ENCODE measurements around the gene CPSF2. TPM values are rescaled to one million over a fixed set of nuclear protein-coding genes. Genes with fewer than 3 reads are reported as not detected.

CPSF2 gene
- 43.6 TPM for polyA plus RNA-seq (2013, experiment 1 of 2)
- polyA plus RNA-seq (2013, experiment 2 of 2) = 45.9 TPM

DNA sequence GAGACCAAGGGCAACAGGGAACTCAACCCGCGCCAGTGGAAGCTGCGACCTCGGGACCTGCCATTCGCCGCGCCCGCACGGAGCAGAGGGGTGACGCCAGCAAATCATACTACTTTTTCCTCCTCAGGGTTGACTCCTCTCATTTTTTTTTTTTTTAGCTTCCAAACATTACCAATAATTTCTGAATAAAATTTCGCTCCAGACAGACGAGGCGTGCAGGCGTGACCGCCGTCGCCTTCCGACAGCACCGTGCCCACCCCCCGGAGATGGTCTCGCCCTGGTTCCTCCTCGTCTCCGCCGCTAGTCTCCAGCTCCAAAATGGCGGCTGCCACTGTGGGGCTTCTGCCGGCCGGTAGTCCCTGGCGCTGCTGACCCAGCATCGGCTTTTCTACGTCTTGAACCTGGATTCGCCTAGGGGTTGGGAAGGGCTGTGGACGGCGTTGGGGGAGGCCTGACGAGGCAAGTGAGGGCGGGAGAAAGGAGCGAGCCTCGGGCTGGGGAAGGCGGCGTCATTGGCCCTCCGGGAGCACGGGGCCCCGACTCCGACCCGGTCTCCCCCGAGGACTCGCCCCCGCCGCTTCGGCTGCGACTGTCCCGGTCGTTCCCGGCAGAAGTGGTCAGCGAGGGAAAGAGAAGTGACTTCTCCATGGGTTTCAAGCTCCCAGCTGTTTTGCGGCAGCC is at the start of gene CPSF2, which contains the start of gene NDUFB1:
Gene CPSF2, plus strand, starts transcription at position 300 of the 681 bp plus-strand sequence. CDS start 9,016 bp downstream, outside the sequence.
Gene NDUFB1, minus strand, starts transcription at position 37 of the 681 bp plus-strand sequence. CDS start 4,069 bp downstream, outside the sequence.
- peak within 1 kb of the TSS; percentile 30 for H2BK120ac ChIP-seq (ENCODE audit: low read depth, low read length)
- H3K27ac ChIP-seq (ENCODE audit: low read depth, low read length) = peak within 1 kb of the TSS; percentile 91
- no CpG with 5 or more reads among the region's 55 CpGs for WGBS (ENCODE audit: extremely low coverage, insufficient coverage, low lambda C conversion rate)

DNA sequence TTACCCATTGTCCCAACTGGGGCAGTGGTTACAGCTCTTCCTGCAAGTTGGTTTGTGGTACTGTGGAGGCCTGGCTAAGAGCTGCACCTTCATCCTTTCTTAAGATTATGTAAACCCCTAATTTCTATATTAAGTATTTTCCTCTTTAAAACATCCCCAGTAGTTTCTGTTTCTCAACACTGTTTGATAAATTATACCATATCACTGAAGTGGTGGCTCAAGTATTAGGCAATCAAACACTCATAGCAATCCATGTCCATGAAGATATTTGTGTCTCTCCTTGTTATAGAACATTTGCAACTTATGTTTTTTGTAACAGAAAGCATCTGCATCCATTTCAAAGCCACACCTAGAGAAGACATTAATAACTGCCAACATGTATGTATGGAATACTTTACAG is 47.2 kb upstream of the CPSF2 start:
- H3K4me3 ChIP-seq (ENCODE audit: low read length) = no peak overlapping the region
- H3K4me2 ChIP-seq (ENCODE audit: low read length) = no peak overlapping the region
- H2BK15ac ChIP-seq (replicated peaks; ENCODE audit: low read depth) = no peak overlapping the region
- H3K4me1 ChIP-seq (ENCODE audit: control insufficient read depth, low read depth, low read length) = no peaks in the 10 kb centered on the region
- no peak overlapping the region for H2AK5ac ChIP-seq (ENCODE audit: low read length)
- no peak overlapping the region for H3K27ac ChIP-seq (ENCODE audit: low read depth, low read length)
- H3K36me3 ChIP-seq (ENCODE audit: control insufficient read depth, insufficient read depth, low read length) = no peaks in the 10 kb centered on the region
- no peak overlapping the region for H3K23ac ChIP-seq (ENCODE audit: low read length)
- H3K9ac ChIP-seq (ENCODE audit: low read length) = no peak overlapping the region
- H4K8ac ChIP-seq (ENCODE audit: low read depth, low read length) = no peak overlapping the region
- no peak overlapping the region for H3K18ac ChIP-seq (ENCODE audit: low read length)
- H3K4ac ChIP-seq (ENCODE audit: low read depth, low read length) = no peak overlapping the region
- H4K5ac ChIP-seq (ENCODE audit: low read length) = no peak overlapping the region
- H3K56ac ChIP-seq (ENCODE audit: low read length) = no peak overlapping the region
- DNase-seq = no peak
- no peak overlapping the region for H2BK5ac ChIP-seq (ENCODE audit: low read length)
- no peak overlapping the region for H2BK120ac ChIP-seq (ENCODE audit: low read depth, low read length)
- H3K27me3 ChIP-seq (ENCODE audit: insufficient read depth, low read length, poor library complexity) = no peaks in the 10 kb centered on the region
- H3K79me2 ChIP-seq (ENCODE audit: control insufficient read depth, insufficient read depth, low read length) = no peaks in the 10 kb centered on the region
- no peaks in the 10 kb centered on the region for H3K79me1 ChIP-seq (ENCODE audit: low read length)

More for the DNA sequence above, at the start of gene CPSF2, which contains the start of gene NDUFB1:
- Histone ChIP-seq H3K9ac (ENCODE audit: low read length) (peak within 1 kb of the TSS; percentile 97), H3K56ac (ENCODE audit: low read length) (peak within 1 kb of the TSS; percentile 98), H3K18ac (ENCODE audit: low read length) (peak within 1 kb of the TSS; percentile 91), H3K4me1 (ENCODE audit: control insufficient read depth, low read depth, low read length) (no peaks in the 10 kb centered on the region), H3K4me3 (ENCODE audit: low read length) (peak within 1 kb of the TSS; percentile 94), H3K27me3 (ENCODE audit: insufficient read depth, low read length, poor library complexity) (no peaks in the 10 kb centered on the region), H3K36me3 (ENCODE audit: control insufficient read depth, insufficient read depth, low read length) (peaks cover under 1% of the 10 kb centered on the region), H2AK5ac (ENCODE audit: low read length) (no peak within 1 kb of the TSS), H3K23ac (ENCODE audit: low read length) (peak within 1 kb of the TSS; percentile 73), H2BK15ac (replicated peaks; ENCODE audit: low read depth) (no peak within 1 kb of the TSS), H3K4me2 (ENCODE audit: low read length) (peak within 1 kb of the TSS; percentile 77), H3K79me2 (ENCODE audit: control insufficient read depth, insufficient read depth, low read length) (peaks cover 10% of the 10 kb centered on the region), H3K79me1 (ENCODE audit: low read length) (peaks cover 11% of the 10 kb centered on the region), H2BK5ac (ENCODE audit: low read length) (peak within 1 kb of the TSS; percentile 87), H3K4ac (ENCODE audit: low read depth, low read length) (peak within 1 kb of the TSS; percentile 84), H4K5ac (ENCODE audit: low read length) (peak within 1 kb of the TSS; percentile 68), H4K8ac (ENCODE audit: low read depth, low read length) (peak within 1 kb of the TSS; percentile 43)
- DNase-seq = peak; percentile 88

GRCh38 chr14:92088494-92088893 is 33.3 kb upstream of the CPSF2 start:
- H3K4ac ChIP-seq (ENCODE audit: low read depth, low read length) = no peak overlapping the region
- no peaks in the 10 kb centered on the region for H3K4me1 ChIP-seq (ENCODE audit: control insufficient read depth, low read depth, low read length)
- H3K56ac ChIP-seq (ENCODE audit: low read length) = no peak overlapping the region
- no peak overlapping the region for H2AK5ac ChIP-seq (ENCODE audit: low read length)
- no peak overlapping the region for H3K18ac ChIP-seq (ENCODE audit: low read length)
- H3K36me3 ChIP-seq (ENCODE audit: control insufficient read depth, insufficient read depth, low read length) = peaks cover 2% of the 10 kb centered on the region
- no peak for DNase-seq
- H4K8ac ChIP-seq (ENCODE audit: low read depth, low read length) = no peak overlapping the region
- no peak overlapping the region for H3K4me3 ChIP-seq (ENCODE audit: low read length)
- no peak overlapping the region for H3K4me2 ChIP-seq (ENCODE audit: low read length)
- no CpG with 5 or more reads among the region's 5 CpGs for WGBS (ENCODE audit: extremely low coverage, insufficient coverage, low lambda C conversion rate)
- H3K9ac ChIP-seq (ENCODE audit: low read length) = no peak overlapping the region
- no peak overlapping the region for H3K27ac ChIP-seq (ENCODE audit: low read depth, low read length)
- H3K23ac ChIP-seq (ENCODE audit: low read length) = no peak overlapping the region
- no peak overlapping the region for H2BK15ac ChIP-seq (replicated peaks; ENCODE audit: low read depth)
- H3K79me2 ChIP-seq (ENCODE audit: control insufficient read depth, insufficient read depth, low read length) = no peaks in the 10 kb centered on the region
- H3K27me3 ChIP-seq (ENCODE audit: insufficient read depth, low read length, poor library complexity) = no peaks in the 10 kb centered on the region
- no peak overlapping the region for H4K5ac ChIP-seq (ENCODE audit: low read length)
- H3K79me1 ChIP-seq (ENCODE audit: low read length) = no peaks in the 10 kb centered on the region
- no peak overlapping the region for H2BK120ac ChIP-seq (ENCODE audit: low read depth, low read length)
- no peak overlapping the region for H2BK5ac ChIP-seq (ENCODE audit: low read length)

DNA sequence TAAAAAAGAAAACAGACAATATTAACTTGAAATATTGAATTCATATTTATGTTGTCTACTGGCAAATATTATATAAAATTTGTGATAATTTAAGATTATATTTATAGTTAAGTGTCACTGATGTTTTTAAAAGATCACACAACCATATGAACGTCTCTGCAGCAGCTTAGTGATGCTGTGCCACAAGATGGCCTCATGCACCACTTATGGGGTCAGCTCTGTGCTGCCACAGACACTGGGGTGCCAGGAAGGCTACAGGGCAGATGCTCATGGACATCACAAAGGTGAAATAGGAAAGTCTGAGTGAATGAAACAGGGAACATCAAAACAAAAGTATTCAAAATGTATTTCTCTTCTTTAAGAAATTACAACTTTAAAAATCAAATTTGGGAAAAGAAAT is 28.4 kb upstream of the CPSF2 start:
- H2BK5ac ChIP-seq (ENCODE audit: low read length) = no peak overlapping the region
- WGBS (ENCODE audit: extremely low coverage, insufficient coverage, low lambda C conversion rate) = no CpG with 5 or more reads among the region's 1 CpG
- peak; percentile 14 for DNase-seq
- no peak overlapping the region for H3K4ac ChIP-seq (ENCODE audit: low read depth, low read length)
- H4K8ac ChIP-seq (ENCODE audit: low read depth, low read length) = no peak overlapping the region
- no peak overlapping the region for H4K5ac ChIP-seq (ENCODE audit: low read length)
- H3K9ac ChIP-seq (ENCODE audit: low read length) = no peak overlapping the region
- H3K36me3 ChIP-seq (ENCODE audit: control insufficient read depth, insufficient read depth, low read length) = peaks cover 2% of the 10 kb centered on the region
- H3K56ac ChIP-seq (ENCODE audit: low read length) = no peak overlapping the region
- no peaks in the 10 kb centered on the region for H3K27me3 ChIP-seq (ENCODE audit: insufficient read depth, low read length, poor library complexity)
- H3K79me1 ChIP-seq (ENCODE audit: low read length) = peaks cover 3% of the 10 kb centered on the region
- H3K4me3 ChIP-seq (ENCODE audit: low read length) = no peak overlapping the region
- H3K79me2 ChIP-seq (ENCODE audit: control insufficient read depth, insufficient read depth, low read length) = peaks cover 3% of the 10 kb centered on the region
- no peak overlapping the region for H3K4me2 ChIP-seq (ENCODE audit: low read length)
- no peak overlapping the region for H3K23ac ChIP-seq (ENCODE audit: low read length)
- H3K27ac ChIP-seq (ENCODE audit: low read depth, low read length) = no peak overlapping the region
- no peak overlapping the region for H2BK120ac ChIP-seq (ENCODE audit: low read depth, low read length)
- no peak overlapping the region for H2BK15ac ChIP-seq (replicated peaks; ENCODE audit: low read depth)
- H3K4me1 ChIP-seq (ENCODE audit: control insufficient read depth, low read depth, low read length) = no peaks in the 10 kb centered on the region
- no peak overlapping the region for H3K18ac ChIP-seq (ENCODE audit: low read length)
- H2AK5ac ChIP-seq (ENCODE audit: low read length) = no peak overlapping the region

- no peaks in the 10 kb centered on the region for H3K27me3 ChIP-seq (ENCODE audit: insufficient read depth, low read length, poor library complexity)
- no peaks in the 10 kb centered on the region for H3K36me3 ChIP-seq (ENCODE audit: control insufficient read depth, insufficient read depth, low read length)
- H3K18ac ChIP-seq (ENCODE audit: low read length) = no peak overlapping the region
- H2BK15ac ChIP-seq (replicated peaks; ENCODE audit: low read depth) = no peak overlapping the region
- H3K56ac ChIP-seq (ENCODE audit: low read length) = no peak overlapping the region
- H3K9ac ChIP-seq (ENCODE audit: low read length) = no peak overlapping the region
- H2BK120ac ChIP-seq (ENCODE audit: low read depth, low read length) = no peak overlapping the region
- H3K79me1 ChIP-seq (ENCODE audit: low read length) = peaks cover 9% of the 10 kb centered on the region
- no peak overlapping the region for H4K5ac ChIP-seq (ENCODE audit: low read length)
- H3K4ac ChIP-seq (ENCODE audit: low read depth, low read length) = no peak overlapping the region
- no peak overlapping the region for H3K4me3 ChIP-seq (ENCODE audit: low read length)
- H3K79me2 ChIP-seq (ENCODE audit: control insufficient read depth, insufficient read depth, low read length) = peaks cover 32% of the 10 kb centered on the region
- H3K4me1 ChIP-seq (ENCODE audit: control insufficient read depth, low read depth, low read length) = no peaks in the 10 kb centered on the region
- no peak overlapping the region for H3K27ac ChIP-seq (ENCODE audit: low read depth, low read length)
- H3K4me2 ChIP-seq (ENCODE audit: low read length) = no peak overlapping the region
- H2AK5ac ChIP-seq (ENCODE audit: low read length) = no peak overlapping the region
- H2BK5ac ChIP-seq (ENCODE audit: low read length) = no peak overlapping the region
- no peak for DNase-seq
- H3K23ac ChIP-seq (ENCODE audit: low read length) = no peak overlapping the region
- no peak overlapping the region for H4K8ac ChIP-seq (ENCODE audit: low read depth, low read length)
These were observed 22.0 kb upstream of the CPSF2 start for GRCh38 chr14:92099802-92100201.

Measured in mesendoderm (in vitro differentiated cells).